ENCODE results near the gene RDM1.

Gene RDM1

DNA sequence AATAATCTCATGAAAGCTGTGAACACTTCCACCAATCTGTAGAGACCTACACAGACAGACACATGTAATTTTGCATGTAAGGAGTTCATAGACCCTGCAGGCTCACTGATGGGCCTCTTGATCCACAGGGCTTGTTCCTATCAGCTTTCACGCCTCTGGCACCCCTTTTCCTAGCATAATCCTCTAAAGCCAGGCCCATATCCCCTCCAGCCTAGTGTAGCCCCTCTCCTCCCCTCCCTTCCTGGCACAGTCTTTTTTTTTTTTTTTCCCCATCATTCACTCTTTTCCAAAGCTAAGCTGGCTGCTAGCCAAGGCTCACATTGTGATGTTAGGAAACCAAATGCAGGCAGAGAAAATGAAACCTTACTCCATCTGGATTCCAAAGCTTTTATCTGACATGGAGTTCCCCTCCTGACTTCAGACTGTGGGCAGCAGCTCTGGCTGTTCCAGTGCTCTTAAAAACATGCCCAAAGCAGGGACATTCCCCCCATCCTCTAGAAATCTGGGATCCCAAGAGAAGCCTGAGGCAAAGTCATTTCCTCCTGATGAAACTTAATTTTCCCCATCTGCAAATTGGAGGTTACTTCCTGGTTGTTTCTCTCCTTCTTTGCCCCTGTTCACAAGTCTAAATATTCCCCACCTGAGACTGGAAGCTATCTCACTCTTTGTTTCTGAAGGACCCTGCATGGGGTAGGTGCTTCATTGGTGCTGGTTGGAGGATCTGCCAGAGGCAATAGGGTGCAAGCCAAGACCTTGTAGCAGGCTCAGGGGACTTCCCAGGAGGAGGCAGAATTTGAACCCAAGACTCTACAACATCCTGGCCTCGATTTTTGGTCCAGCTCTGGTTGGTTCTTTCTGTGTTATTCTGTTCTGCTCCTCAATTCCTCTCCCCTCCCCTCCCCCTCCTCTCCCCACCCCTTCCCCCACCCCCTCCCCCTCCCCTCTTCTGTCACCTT is 40.5 kb downstream of the RDM1 start:
- Histone ChIP-seq H2AFZ (ENCODE audit: low read depth, low read length) (no peak overlapping the region), H3K27me3 (ENCODE audit: insufficient read depth, low read length) (no peaks in the 10 kb centered on the region), H3K4me3 (ENCODE audit: low read length) (no peak overlapping the region), H3K36me3 (ENCODE audit: insufficient read depth, low read length) (no peaks in the 10 kb centered on the region), H3K9me3 (ENCODE audit: low read length) (no peaks in the 10 kb centered on the region), H3K4me1 (ENCODE audit: insufficient read depth, low read length) (no peaks in the 10 kb centered on the region)

GRCh38 chr17:35889241-35889640 is 41.3 kb downstream of the RDM1 start:
- no peak overlapping the region for H2AFZ ChIP-seq (ENCODE audit: low read depth, low read length)
- H3K36me3 ChIP-seq (ENCODE audit: insufficient read depth, low read length): no peaks in the 10 kb centered on the region
- no peaks in the 10 kb centered on the region for H3K4me1 ChIP-seq (ENCODE audit: insufficient read depth, low read length)
- H3K9me3 ChIP-seq (ENCODE audit: low read length): no peaks in the 10 kb centered on the region
- H3K27me3 ChIP-seq (ENCODE audit: insufficient read depth, low read length): no peaks in the 10 kb centered on the region
- H3K4me3 ChIP-seq (ENCODE audit: low read length): no peak overlapping the region

DNA sequence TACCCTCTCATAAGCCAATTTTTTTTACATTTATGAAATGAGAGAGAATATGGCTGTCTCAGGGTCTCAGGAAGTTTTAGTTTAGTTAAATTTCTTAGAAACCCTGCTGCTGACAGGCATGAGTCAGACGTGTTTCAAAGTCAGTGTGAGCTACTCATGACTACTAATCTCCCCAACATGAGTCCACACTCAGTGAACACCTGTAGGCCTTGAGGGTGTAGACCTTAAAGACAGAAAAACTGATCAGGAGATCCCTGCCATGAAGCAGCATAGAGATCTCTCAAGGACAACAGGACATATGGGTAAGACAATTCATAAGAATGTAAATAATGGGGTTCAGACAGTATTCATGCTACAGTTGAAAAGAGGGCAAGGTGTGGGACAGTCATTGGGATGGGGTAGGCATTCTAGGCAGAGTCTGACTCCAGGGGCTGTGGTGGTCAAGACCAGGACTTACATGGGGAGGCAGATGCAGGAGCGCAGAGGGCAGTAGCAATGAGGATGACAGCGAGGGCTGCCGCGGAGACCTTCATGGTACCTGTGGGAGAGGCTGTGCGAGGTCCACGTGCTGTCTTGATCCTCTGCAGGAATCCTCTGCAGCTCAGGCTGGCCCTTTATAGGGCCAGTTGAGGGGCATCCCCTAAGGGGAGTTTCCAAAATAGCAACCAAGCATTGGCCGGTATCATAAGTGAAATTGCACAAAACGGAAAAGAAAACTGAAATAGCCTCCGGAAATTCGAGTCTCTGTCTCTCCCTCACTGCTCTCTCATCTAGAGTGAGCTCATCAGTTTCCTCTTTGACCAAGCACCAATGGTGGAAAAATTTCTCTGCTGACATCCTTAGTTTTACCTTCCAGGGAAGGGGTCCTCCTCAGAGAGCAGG is 50.6 kb downstream of the RDM1 start, which contains the start of gene CCL5:
TSS of gene CCL5 (minus strand) at position 588 of the 882 bp plus-strand sequence.
- H3K4me1 ChIP-seq (ENCODE audit: insufficient read depth, low read length): no peaks in the 10 kb centered on the region
- no peak within 1 kb of the TSS for H3K4me3 ChIP-seq (ENCODE audit: low read length)
- H3K9me3 ChIP-seq (ENCODE audit: low read length): no peaks in the 10 kb centered on the region
- H3K36me3 ChIP-seq (ENCODE audit: insufficient read depth, low read length): no peaks in the 10 kb centered on the region
- H2AFZ ChIP-seq (ENCODE audit: low read depth, low read length): no peak within 1 kb of the TSS
- no peaks in the 10 kb centered on the region for H3K27me3 ChIP-seq (ENCODE audit: insufficient read depth, low read length)

GRCh38 chr17:35878361-35878760 is 52.2 kb downstream of the RDM1 start:
- Histone ChIP-seq H2AFZ (ENCODE audit: low read depth, low read length) (no peak overlapping the region), H3K27me3 (ENCODE audit: insufficient read depth, low read length) (no peaks in the 10 kb centered on the region), H3K36me3 (ENCODE audit: insufficient read depth, low read length) (no peaks in the 10 kb centered on the region), H3K9me3 (ENCODE audit: low read length) (no peaks in the 10 kb centered on the region), H3K4me1 (ENCODE audit: insufficient read depth, low read length) (no peaks in the 10 kb centered on the region), H3K4me3 (ENCODE audit: low read length) (no peak overlapping the region)

DNA sequence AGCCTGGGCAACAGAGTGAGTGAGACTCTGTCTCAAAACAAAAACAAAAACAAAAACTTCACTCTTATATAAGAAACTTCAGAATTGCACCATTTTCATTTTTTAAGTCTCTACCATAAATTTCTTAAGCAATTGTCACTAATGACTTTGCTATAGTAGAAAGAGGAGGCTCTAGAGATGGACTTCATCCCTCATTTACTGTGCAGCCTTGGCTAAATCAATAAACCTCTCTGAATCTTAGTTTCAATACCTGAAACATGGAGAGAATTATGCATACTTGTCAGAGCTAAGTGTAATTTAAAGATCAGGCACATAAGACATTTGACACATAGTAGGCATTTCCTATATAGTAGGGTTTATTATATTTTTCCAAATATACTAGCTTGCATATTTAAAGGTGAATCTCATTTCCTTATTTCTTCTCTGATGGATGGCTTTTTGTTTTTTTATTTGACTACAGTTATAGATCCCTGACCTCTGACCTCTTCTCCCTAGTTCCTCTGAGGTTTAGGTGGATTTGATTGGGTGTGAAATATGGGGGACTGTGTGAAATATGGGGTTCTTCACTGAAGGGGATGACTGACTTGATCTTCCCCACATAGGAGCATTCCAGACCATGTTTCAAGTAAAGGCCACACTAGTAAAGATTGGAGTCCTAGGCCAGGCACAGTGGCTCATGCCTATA is 53.1 kb downstream of the RDM1 start:
- no peaks in the 10 kb centered on the region for H3K4me1 ChIP-seq (ENCODE audit: insufficient read depth, low read length)
- H3K9me3 ChIP-seq (ENCODE audit: low read length): no peaks in the 10 kb centered on the region
- no peaks in the 10 kb centered on the region for H3K27me3 ChIP-seq (ENCODE audit: insufficient read depth, low read length)
- H2AFZ ChIP-seq (ENCODE audit: low read depth, low read length): no peak overlapping the region
- no peaks in the 10 kb centered on the region for H3K36me3 ChIP-seq (ENCODE audit: insufficient read depth, low read length)
- H3K4me3 ChIP-seq (ENCODE audit: low read length): no peak overlapping the region

DNA sequence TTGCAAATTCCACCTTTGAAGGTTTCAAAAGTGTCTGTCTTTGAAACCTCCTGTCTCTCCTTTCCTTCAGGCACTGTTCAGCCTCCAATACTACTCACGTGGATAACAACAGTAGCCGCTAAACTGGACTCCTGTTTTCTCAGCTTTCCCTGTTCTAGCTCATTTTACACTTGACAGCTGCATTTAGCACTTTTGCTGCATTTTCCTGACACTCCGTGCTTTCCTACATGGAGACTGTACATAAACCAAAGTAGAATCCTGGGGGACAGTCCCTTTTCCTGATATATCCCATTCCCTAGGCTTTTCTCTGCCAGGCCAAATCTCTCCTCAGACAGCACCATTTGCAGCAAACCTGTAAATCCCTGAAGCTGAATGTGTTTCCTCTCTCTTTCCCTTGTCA is 54.0 kb downstream of the RDM1 start:
- H3K36me3 ChIP-seq (ENCODE audit: insufficient read depth, low read length): no peaks in the 10 kb centered on the region
- H3K9me3 ChIP-seq (ENCODE audit: low read length): no peaks in the 10 kb centered on the region
- H3K4me1 ChIP-seq (ENCODE audit: insufficient read depth, low read length): no peaks in the 10 kb centered on the region
- no peaks in the 10 kb centered on the region for H3K27me3 ChIP-seq (ENCODE audit: insufficient read depth, low read length)
- H3K4me3 ChIP-seq (ENCODE audit: low read length): no peak overlapping the region
- H2AFZ ChIP-seq (ENCODE audit: low read depth, low read length): no peak overlapping the region

DNA sequence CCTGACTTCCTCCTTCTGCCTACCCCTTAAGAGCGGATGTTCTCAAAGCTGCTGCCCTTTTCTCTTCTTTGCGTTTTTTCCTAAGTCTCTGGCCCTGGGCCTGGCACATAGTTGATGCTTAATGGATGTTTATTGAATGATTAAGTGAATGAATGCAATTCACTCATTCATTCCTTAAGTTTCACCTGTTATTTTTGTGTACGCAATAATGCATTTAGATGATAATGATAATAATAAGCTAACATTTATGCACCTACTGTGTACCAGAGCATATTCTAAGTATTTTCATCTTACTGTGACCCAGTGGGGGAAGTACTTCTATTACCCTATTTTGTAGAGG is 54.8 kb downstream of the RDM1 start:
- Histone ChIP-seq H3K4me3 (ENCODE audit: low read length) (no peak overlapping the region), H3K36me3 (ENCODE audit: insufficient read depth, low read length) (no peaks in the 10 kb centered on the region), H3K9me3 (ENCODE audit: low read length) (no peaks in the 10 kb centered on the region), H3K27me3 (ENCODE audit: insufficient read depth, low read length) (no peaks in the 10 kb centered on the region), H3K4me1 (ENCODE audit: insufficient read depth, low read length) (no peaks in the 10 kb centered on the region), H2AFZ (ENCODE audit: low read depth, low read length) (no peak overlapping the region)

DNA sequence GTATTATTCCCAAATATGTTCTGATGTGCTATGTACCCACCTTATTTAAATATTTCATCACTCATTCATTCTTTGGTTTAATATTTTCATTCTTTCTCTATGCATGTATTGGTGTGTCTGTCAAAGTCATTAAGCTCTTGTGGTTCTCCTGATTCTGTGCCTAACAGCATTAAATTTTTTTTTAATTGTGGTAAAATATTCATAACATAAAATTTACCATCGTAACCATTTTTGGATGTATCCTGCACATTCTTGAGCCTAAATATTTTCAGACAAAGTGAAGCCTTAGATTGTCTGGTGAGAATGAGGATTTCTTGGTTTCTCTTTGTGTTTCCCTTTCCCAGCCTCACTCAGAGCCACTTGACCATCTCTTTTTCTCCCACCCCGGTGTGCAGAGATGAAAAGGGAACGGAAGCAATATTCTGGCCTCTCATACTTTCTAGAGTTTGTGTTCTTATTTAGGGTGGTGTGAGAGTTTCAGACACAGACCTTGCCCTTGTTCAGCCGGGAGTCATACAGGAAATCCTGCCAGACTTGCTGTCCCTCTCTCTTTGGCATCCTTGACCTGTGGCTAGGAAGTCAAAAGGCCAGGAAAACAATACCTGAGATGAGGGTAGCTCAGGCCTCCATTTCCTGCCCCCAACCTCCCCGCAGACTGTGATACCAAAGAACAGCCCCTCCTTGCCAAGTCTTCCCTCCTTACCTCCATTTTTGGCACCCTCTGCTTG is 55.3 kb downstream of the RDM1 start:
- no peak overlapping the region for H2AFZ ChIP-seq (ENCODE audit: low read depth, low read length)
- H3K4me3 ChIP-seq (ENCODE audit: low read length): no peak overlapping the region
- no peaks in the 10 kb centered on the region for H3K27me3 ChIP-seq (ENCODE audit: insufficient read depth, low read length)
- H3K36me3 ChIP-seq (ENCODE audit: insufficient read depth, low read length): no peaks in the 10 kb centered on the region
- no peaks in the 10 kb centered on the region for H3K4me1 ChIP-seq (ENCODE audit: insufficient read depth, low read length)
- no peaks in the 10 kb centered on the region for H3K9me3 ChIP-seq (ENCODE audit: low read length)

DNA sequence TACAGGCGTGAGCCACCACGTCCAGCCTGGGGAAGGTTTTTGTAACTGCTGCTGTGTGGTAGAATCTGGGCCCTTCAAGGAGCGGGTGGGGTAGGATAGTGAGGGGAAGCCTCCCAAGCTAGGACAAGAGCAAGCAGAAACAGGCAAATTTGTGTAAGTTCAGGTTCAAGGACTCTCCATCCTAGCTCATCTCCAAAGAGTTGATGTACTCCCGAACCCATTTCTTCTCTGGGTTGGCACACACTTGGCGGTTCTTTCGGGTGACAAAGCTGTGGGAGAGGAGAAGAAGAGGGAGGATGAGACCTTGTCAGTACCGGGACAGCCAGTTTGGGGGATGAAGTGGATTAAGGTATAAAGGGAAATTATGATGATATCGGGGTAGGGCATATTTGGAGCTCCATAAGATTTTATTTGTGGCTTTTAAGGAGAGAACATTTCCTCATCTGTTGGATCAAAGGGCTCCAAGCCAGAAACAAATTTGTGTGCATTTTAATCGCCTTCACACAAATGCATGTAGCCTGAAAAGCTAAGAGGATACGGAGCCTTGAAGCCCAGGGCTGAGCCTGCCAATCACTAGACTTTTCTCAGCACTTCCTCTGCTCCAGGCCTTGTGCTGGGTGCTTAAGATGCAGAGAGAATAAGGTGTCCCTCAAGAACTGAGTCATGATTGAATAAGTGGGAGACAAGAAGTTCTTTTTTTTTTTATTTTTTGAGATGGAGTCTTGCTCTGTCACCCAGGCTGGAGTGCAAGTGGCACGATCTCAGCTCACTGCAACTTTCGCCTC is 58.2 kb downstream of the RDM1 start:
- no peaks in the 10 kb centered on the region for H3K36me3 ChIP-seq (ENCODE audit: insufficient read depth, low read length)
- no peaks in the 10 kb centered on the region for H3K4me1 ChIP-seq (ENCODE audit: insufficient read depth, low read length)
- H3K9me3 ChIP-seq (ENCODE audit: low read length): no peaks in the 10 kb centered on the region
- H3K27me3 ChIP-seq (ENCODE audit: insufficient read depth, low read length): no peaks in the 10 kb centered on the region
- no peak overlapping the region for H2AFZ ChIP-seq (ENCODE audit: low read depth, low read length)
- no peak overlapping the region for H3K4me3 ChIP-seq (ENCODE audit: low read length)

- Histone ChIP-seq H2AFZ (ENCODE audit: low read depth, low read length) (no peak overlapping the region), H3K27me3 (ENCODE audit: insufficient read depth, low read length) (no peaks in the 10 kb centered on the region), H3K4me3 (ENCODE audit: low read length) (no peak overlapping the region), H3K4me1 (ENCODE audit: insufficient read depth, low read length) (no peaks in the 10 kb centered on the region), H3K9me3 (ENCODE audit: low read length) (no peaks in the 10 kb centered on the region), H3K36me3 (ENCODE audit: insufficient read depth, low read length) (no peaks in the 10 kb centered on the region)
Observed at GRCh38 chr17:35870906-35871819, 59.4 kb downstream of the RDM1 start.

DNA sequence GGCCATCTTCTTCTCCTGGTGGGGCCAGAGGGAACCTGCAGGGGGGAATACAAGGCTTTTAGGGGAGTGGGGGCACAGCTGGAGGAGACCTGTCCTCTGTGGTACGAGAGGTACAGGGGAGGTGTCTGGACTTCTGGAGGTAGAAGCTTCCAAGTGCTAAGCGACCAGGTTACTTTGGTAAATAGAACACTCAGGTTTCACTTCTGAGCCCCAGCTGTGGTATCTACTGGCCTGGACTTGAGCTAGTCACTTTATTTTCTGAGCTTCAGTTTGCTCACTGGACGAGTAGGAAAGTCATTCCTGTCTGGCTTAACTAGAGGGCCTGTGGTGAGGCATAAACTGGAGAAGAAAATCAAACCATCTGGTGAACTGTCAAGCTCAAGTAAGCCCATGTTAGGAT is 61.8 kb downstream of the RDM1 start, which contains the start of gene HEATR9:
TSS of gene HEATR9 (minus strand) at position 155 of the 400 bp plus-strand sequence. CDS start at position 6, 149 bp downstream.
- no peaks in the 10 kb centered on the region for H3K9me3 ChIP-seq (ENCODE audit: low read length)
- no peak within 1 kb of the TSS for H3K4me3 ChIP-seq (ENCODE audit: low read length)
- no peak within 1 kb of the TSS for H2AFZ ChIP-seq (ENCODE audit: low read depth, low read length)
- H3K27me3 ChIP-seq (ENCODE audit: insufficient read depth, low read length): no peaks in the 10 kb centered on the region
- H3K4me1 ChIP-seq (ENCODE audit: insufficient read depth, low read length): no peaks in the 10 kb centered on the region
- H3K36me3 ChIP-seq (ENCODE audit: insufficient read depth, low read length): no peaks in the 10 kb centered on the region
